ENCODE data around the gene C16orf54.
A peak's percentile ranks its signal among the peaks of the same experiment; 100 is the strongest.
"Not testable (repeated sequence)": the region's sequence is repeated elsewhere in the genome, so short reads cannot be mapped to it uniquely, and the experiment has no call there.

The C16orf54 gene

DNA sequence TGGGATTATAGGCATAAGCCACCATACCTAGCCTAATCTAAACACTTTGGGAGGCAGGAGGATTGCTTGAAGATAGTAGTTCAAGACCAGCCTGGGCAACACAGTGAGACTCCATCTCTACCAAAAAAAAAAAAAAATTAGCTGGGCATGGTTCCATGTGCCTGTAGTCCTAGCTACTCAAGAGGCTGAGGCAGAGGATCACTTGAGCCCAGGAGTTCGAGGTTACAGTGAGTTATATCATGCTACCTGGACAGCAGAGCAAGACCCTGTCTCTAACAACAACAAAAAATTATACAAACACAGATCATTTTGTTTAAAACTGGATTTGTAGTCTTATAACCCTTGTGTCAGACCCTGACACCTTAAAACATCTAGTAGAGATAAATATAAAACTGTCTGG, 7.7 kb upstream of the C16orf54 start:
- TF ChIP-seq CTCF (IDR thresholded peaks at IDR 0.05; ENCODE audit: borderline replicate concordance, insufficient read depth, low read depth, low read length): no peak
- no peak overlapping the region for H3K4me3 ChIP-seq (ENCODE audit: low read depth, low read length)

DNA sequence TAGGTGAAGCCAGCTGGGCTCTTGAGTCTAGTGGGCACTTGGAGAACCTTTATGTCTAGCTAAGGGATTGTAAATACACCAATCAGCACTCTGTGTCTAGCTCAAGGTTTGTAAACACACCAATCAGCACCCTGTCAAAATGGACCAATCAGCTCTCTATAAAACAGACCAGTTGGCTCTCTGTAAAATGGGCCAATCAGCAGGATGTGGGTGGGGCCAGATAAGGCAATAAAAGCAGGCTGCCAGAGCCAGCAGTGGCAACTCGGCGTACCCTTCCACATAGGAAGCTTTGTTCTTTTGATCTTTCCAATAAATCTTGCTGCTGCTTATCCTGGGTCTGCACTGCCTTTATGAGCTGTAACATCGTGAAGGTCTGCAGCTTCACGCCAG, 3.0 kb upstream of the C16orf54 start:
- H3K4me3 ChIP-seq (ENCODE audit: low read depth, low read length): not testable (repeated sequence)

GRCh38 chr16:29747947-29748759, 2.4 kb upstream of the C16orf54 start:
- no peak overlapping the region for H3K4me3 ChIP-seq (ENCODE audit: low read depth, low read length)
- TF ChIP-seq CTCF (IDR thresholded peaks at IDR 0.05; ENCODE audit: borderline replicate concordance, insufficient read depth, low read depth, low read length): no peak

- H3K4me3 ChIP-seq (ENCODE audit: low read depth, low read length): not testable (repeated sequence)
These were observed 728 bp upstream of the C16orf54 start for GRCh38 chr16:29746518-29746917.

GRCh38 chr16:29745121-29745852, 503 bp downstream of the C16orf54 start:
- TF ChIP-seq CTCF (IDR thresholded peaks at IDR 0.05; ENCODE audit: borderline replicate concordance, insufficient read depth, low read depth, low read length): no peak
- peak overlapping the region; percentile 44 for H3K4me3 ChIP-seq (ENCODE audit: low read depth, low read length)

DNA sequence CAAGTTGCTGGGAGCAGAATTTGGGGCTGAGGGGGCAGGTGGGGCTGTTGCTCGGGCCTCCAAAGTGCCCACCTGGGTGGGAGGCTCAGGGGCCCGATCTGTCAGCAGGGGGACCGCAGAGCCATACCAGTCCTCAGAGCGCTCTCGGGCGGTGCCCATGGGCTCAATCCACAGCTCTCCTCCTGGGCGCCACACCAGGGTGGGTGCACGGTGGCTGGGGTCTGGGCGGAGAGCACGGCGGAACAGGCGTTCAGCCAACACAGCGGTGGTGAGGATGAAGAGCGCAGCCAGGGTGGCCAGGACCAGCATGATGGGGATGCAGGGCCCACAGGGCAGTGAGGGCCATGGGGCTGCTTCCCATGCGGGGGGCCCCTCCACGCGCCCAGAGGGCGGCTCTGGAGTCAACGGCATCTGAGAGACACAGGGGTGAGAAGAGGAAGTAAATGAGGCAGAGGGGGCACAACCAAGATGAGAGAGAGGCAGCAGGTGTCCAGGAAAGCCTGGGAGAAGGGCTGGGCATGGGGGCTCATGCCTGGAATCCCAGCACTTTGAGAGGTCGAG, 1.2 kb downstream of the C16orf54 start:
- no peak for TF ChIP-seq CTCF (IDR thresholded peaks at IDR 0.05; ENCODE audit: borderline replicate concordance, insufficient read depth, low read depth, low read length)
- H3K4me3 ChIP-seq (ENCODE audit: low read depth, low read length): no peak overlapping the region

DNA sequence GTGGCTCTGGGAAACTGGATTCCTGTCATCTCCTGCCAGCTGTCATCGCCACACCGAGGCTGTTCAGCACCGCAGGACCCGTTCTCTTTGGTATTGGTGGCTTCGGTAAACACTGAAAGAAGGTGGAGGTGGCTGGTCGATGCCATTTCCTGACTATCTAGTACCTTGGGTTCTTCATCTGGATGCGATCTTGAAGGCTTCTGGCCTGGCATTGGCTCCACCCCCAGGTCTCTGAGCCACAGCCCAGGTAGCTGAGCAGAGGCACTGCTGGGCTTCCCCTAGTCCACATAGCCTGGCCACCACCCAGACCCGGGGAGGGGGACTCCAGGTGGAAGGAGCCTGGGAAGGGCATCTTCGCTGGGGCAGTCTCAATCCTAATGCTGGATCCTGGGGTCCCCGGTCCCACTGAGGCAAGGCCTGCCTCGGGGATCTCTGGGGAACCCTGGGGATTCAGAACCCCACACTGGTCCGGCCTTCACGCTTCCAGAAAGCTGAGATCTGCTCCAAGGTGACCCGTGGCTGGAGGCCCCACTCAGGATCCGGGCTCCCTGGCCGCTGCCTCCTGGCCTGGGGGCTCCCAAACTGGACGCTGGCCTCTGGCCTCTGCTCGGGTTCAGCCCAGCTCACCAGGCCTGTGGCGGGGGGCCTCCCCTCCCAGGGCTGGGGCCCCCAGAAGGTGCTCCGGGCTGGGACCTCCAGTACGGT, 1.8 kb downstream of the C16orf54 start:
- H3K4me3 ChIP-seq (ENCODE audit: low read depth, low read length): no peak overlapping the region
- no peak for TF ChIP-seq CTCF (IDR thresholded peaks at IDR 0.05; ENCODE audit: borderline replicate concordance, insufficient read depth, low read depth, low read length)
